ENCODE results near the gene SYT6.

SYT6 gene

DNA sequence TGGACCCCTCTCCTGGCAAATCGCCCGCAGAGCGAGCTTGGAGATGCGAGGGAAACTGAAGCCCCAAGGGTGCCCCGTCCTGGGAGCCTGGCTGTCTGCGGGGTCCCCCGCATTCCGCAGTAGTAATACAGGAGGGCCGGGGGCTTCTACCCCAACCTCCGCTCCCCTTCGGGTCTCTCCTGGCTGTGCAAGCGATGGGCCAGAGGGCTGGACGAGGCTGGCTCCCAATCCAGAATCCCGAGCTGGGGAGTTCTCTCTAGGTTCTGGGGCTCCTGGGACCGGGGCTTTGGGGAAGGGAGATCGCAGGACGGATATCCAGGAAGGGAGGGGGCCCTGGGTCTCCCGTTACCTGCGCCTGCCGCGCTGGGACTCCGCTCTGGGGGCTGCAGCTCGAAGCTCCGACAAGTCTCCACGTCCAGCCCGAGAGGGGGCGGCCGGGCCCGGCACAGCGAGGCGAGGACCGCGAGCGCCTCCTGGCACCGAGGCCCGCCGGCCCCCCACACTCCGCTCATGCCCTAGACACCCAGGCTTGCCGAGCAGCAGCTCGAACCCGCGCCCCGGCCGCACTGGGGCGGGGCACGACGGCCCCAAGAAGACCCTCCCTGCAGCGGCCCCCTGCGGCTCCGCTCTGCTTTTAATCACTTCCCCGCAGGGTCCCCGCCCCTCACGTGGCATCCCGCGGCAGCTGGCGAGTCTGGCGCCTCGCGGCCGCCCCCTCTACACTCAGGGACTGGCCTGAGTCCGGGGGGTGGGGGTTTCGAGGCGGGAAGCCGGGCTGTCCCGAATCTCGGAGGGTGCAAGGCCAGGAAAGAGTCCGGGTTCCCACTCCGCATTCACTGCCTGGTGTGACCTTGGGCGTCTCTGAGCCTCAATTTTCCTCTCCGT is at the start of gene SYT6:
SYT6 (minus strand) TSS at position 609 of the 885 bp plus-strand sequence; CDS start at position 512, 97 bp downstream.
- peak in 1 of 2 experiments; percentile 79 for DNase-seq

GRCh38 chr1:114201486-114201885 is 47.8 kb upstream of the SYT6 start:
- DNase-seq: no peak

- no peak for DNase-seq
Observed at GRCh38 chr1:114199017-114199594, 45.4 kb upstream of the SYT6 start.

- no peak for DNase-seq
Observed at GRCh38 chr1:114196992-114197907, 43.6 kb upstream of the SYT6 start.

DNA sequence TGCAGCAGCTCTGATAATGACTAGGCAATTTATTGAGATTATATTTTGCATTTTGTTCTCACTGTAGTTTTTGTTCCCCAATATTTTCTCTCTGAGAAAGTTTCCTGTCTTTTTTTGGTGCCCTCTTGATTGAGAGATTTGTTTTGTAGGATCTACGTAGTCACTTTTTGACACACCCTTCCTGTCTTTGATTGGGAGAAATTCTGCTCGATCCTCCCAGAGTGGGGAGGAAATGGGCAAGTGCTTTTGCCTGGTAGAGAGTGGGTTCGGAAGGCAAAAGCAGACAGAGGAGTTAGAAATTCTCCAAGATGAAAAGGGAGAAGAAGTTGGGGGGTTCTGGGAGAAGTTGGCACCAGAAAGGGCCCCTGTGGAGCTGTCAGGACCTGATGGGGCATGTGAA is 42.1 kb upstream of the SYT6 start:
- DNase-seq: no peak

GRCh38 chr1:114192328-114192727 is 38.7 kb upstream of the SYT6 start:
- DNase-seq: no peak

DNA sequence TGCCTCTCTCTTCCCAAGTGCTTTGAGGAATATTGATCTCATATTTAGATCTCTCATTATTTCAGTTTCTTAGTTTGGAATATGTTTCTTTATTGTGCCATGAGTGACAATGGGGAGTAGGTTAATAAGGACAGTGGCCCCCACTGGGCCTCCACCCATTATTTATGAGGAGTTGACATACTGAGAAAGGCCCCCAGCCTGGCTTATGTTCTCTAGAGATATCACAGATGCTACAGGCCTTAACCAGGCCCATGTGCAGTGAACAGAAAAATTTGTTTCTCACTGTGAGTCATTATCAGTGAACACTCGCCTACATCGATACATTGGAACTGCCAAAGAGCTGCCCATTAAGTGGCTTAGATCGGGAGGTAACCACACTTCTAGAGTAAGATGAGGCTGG is 35.7 kb upstream of the SYT6 start:
- DNase-seq: no peak

GRCh38 chr1:114181356-114181755 is 27.7 kb upstream of the SYT6 start:
- DNase-seq: no peak

- no peak for DNase-seq
Observed at GRCh38 chr1:114180742-114181141, 27.1 kb upstream of the SYT6 start.

GRCh38 chr1:114178936-114179335 is 25.3 kb upstream of the SYT6 start:
- no peak for DNase-seq

DNA sequence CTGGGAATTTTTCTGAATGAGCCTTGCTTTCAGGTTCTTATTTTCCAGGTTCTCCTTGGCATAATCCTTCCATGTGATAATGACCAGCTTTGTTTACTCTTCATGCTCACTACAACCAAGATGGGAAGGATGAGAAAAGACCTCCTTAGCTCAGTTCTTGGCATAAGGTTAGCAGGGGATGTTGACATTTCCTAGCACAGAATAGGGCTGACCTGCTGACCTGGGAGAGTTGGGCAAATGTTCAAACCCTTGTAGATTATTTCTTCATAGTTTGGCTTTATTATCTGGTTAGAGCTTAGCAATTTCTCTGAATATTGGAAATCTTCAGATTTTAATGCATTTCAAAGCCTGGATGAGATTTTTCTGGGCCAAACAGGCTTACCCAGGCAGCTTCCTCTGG is 23.6 kb upstream of the SYT6 start:
- no peak for DNase-seq

GRCh38 chr1:114176366-114176765 is 22.7 kb upstream of the SYT6 start:
- no peak for DNase-seq

DNA sequence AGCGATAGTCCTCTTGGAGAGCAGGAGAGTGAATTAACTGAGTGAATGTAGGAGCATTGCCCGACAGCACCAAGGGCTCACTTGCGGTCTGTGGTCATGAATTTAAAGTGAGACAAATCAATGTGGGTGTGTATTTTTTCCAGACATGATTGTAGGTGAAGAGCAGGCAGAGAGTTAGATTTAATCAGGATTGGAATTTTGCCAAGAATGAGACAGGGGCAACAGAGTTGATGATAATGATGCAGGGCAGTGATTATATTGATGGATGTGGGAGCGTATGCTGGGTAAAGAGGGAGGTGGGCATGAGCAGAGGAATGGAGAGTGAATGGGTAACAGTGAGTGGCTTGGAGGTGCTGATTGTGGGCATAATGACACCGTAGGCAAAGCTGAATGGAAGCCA is 20.0 kb upstream of the SYT6 start:
- DNase-seq: no peak

- no peak for DNase-seq
Observed at GRCh38 chr1:114169509-114169908, 15.8 kb upstream of the SYT6 start.

DNA sequence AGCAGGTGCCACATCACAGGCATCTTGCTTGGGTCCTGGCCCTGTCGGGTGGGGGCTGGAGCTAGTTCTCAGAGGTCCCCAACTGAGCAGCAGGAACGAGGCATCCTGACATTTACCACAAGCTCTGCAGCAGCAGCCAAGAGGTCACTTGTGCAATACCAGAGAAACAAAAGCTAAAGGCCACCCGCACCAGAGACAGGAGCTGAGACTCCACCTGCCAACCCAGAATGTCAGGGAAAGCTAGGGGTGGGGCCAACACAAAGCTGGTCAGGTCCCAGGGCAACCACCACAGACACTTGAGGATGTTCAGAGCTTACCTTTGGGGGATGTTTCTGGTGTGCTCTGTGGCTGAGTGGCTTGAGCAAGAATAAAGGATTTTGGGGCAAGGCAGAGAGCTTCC is 13.6 kb upstream of the SYT6 start:
- DNase-seq: no peak

GRCh38 chr1:114164840-114165543 is 11.3 kb upstream of the SYT6 start:
- peak; percentile 36 to 44 for DNase-seq

DNA sequence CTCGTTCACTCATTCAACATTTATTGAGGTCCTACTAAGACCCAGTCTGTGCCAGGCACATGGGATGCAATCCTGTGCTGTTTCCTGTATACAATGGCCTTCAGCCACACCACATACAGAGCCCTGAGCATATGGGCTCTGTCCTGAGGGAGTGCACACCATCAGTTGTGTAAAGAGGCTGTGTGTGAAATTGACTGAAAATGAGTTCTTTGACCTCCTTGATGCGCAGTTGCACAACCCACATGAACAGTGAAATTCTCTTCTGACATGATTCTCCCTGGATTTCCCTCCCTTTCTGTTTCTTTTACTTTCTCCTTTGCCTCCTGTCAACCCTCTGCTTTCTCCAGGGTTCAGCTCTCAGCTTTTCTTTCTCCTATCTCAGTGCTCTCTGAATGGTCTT is 6.3 kb upstream of the SYT6 start:
- DNase-seq: no peak

DNA sequence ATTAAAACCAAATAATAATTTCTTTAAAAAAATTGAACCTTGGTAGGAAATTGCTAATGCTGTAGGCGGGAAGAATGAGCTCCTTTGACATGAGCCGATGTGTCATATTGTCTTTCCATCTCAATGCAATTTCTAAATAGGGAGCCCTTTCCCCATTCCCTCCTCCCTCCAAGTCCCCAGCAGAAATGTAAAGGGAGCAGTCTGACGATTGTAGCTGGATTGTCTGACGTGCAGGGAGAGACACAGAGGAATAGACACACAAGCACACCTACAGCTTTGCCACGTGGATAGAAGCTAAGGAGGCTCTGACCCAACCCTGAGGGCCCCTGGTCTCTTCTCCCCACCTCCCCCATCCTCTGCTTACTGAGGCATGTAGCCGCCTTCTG is 3.6 kb upstream of the SYT6 start:
- peak in 1 of 2 experiments; percentile 46 for DNase-seq

DNA sequence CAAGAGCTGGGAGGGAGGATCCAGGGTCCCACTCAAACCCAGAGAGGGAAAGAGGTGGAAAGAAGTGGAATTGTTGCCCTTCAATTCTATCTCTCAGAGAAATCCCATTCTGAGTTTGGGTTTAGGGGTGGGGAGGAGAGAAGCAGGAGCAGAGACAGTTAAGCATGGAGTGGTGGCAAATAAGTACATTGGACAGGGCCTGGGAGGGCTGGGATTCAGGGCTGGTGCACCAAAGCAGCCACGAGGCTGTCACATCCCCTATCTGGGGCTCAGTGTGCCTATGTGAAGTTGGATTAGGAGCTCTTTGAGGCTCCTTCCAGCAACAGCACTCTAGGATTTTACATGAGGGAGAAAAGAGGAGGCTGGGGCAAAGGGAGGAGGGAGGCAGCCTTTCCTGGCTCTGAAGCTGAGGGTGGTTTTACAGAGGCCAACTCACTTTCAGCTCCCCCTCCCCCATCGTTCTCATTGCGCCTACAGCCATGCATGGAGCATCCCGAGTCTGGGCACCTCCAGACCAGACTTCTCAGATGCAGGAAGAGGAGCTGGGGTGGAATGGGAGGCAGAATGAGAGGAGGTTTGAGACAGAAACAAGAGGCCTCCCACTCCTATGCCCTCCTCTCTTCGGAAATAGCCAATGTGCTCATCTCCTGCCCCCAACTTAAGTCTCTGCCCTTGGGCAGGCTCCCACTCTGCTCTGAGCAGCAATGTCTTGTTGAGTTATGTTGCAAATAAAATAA is 3.0 kb upstream of the SYT6 start:
- peak in 1 of 2 experiments; percentile 33 for DNase-seq

DNA sequence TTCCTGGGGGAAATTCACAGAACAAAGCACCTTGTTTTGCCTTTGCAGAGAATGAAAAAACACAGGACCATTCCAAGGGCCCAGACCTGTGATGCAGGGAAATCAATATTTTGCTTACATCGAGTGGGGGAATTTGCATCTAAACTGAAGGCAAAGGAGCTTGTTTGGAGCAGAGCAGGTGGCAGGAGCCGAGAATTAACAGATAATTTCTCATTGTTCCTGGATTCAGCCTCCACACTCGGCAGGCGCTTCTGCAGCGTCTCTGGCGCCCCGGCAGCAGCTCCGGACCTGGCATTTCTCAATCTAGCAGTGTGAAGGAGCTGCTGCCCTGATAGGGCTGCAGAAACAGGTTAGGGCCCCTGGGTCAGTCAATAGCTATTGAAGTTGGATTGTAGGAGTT is 2.0 kb upstream of the SYT6 start:
- peak; percentile 98 for DNase-seq

DNA sequence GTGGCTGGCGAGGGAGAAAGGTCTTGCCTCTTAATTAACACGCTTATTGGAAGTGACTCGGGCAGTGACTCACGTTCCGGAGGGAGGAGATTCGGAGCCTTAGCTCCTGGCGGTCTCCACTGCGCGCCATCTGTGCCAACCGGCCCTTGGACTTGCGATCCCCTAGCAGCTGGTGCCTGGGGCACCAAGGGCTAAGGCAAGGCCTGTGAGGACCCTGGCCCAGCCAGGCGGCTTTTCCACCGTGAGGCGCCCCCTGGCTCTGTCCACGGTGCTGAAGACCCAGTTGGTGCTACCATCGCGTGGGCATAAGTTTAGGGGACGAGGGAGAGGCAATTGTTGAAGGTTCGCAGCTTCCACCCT is 1.3 kb upstream of the SYT6 start:
- peak; percentile 62 to 89 for DNase-seq
